ENCODE results near the gene B4GALT3. TPM values are rescaled to one million over a fixed set of nuclear protein-coding genes. Genes with fewer than 3 reads are reported as not detected.

The B4GALT3 gene
- total RNA-seq, 1 donor = 11.4 TPM

DNA sequence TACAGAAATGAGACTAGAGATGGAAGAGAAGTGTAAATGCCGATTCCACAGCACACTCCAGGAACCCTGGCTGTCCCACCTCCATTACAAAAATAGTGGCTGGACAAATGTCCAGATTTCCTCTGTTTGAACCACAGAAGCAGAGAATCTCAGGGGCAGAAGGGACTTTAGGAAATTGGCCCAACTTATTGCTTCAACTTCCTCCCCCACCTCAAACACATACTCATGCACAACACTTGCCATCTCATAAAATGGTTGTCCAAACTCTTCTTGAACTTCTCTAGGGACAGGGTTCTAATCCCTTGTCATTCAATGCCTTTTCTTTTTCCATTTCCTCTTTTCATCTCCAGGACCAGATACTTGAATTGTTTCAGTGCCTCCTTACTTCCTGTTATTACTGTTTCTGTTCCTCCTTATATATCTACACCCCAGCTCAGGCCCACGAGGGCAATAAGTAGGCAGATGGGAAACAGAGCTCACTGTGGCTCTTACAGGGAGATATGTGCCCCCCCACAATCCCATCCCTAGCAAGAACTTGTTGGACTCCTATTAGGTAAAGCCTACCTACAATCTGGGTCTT is 8.5 kb upstream of the B4GALT3 start:
- DNase-seq (ENCODE audit: low read depth) = no peak
- H3K4me3 ChIP-seq (ENCODE audit: low read depth, low read length) = no peak overlapping the region
- TF ChIP-seq CTCF (IDR thresholded peaks at IDR 0.05; ENCODE audit: insufficient read depth, low read length) = no peak

GRCh38 chr1:161185282-161185682 is 8.0 kb upstream of the B4GALT3 start:
- no peak overlapping the region for H3K4me3 ChIP-seq (ENCODE audit: low read depth, low read length)
- no peak for TF ChIP-seq CTCF (IDR thresholded peaks at IDR 0.05; ENCODE audit: insufficient read depth, low read length)
- peak; percentile 76 for DNase-seq (ENCODE audit: low read depth)

DNA sequence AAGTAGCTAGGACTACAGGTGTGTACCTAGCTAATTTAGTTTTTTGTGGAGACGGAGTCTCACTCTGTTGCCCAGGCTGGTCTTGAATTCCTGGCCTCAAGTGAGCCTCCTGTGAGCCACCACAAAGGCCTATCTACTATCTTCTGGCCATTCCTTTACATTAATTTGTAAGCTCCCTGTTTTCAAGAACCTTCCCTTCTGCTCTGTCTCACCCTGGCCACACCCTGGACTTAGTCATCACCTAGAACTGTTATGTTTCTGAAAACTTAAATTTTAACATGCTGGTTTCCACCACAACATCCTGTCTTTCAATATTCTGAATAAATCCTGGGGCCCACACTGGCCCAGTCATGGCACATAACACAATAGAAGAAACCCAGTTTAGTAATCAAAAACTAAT is 4.9 kb upstream of the B4GALT3 start:
- DNase-seq (ENCODE audit: low read depth) = peak; percentile 57
- no peak overlapping the region for H3K4me3 ChIP-seq (ENCODE audit: low read depth, low read length)
- no peak for TF ChIP-seq CTCF (IDR thresholded peaks at IDR 0.05; ENCODE audit: insufficient read depth, low read length)

- peak; percentile 27 for DNase-seq (ENCODE audit: low read depth)
- TF ChIP-seq CTCF (IDR thresholded peaks at IDR 0.05; ENCODE audit: insufficient read depth, low read length) = peak; percentile 36
- no peak overlapping the region for H3K4me3 ChIP-seq (ENCODE audit: low read depth, low read length)
Measured at GRCh38 chr1:161180639-161181038, 3.3 kb upstream of the B4GALT3 start.

GRCh38 chr1:161179698-161180097 is 2.4 kb upstream of the B4GALT3 start:
- H3K4me3 ChIP-seq (ENCODE audit: low read depth, low read length) = no peak overlapping the region
- no peak for TF ChIP-seq CTCF (IDR thresholded peaks at IDR 0.05; ENCODE audit: insufficient read depth, low read length)
- DNase-seq (ENCODE audit: low read depth) = no peak

DNA sequence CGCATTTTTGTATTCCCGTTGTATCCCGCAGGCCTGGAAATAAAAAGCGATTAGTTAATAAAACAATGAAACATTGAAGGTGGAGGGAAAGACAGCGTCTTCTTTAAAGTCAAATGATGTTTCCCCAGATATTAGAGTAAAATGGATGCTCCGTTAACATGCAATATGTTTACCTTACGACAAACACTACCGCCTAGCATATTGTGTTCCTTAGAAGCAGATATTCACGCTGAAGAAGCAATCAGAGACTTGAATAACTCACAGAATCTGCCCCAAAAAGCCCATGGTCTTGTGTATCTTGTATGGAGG is 583 bp upstream of the B4GALT3 start:
- no peak for TF ChIP-seq CTCF (IDR thresholded peaks at IDR 0.05; ENCODE audit: insufficient read depth, low read length)
- H3K4me3 ChIP-seq (ENCODE audit: low read depth, low read length) = no peak overlapping the region
- no peak for DNase-seq (ENCODE audit: low read depth)

- no peak for DNase-seq (ENCODE audit: low read depth)
- H3K4me3 ChIP-seq (ENCODE audit: low read depth, low read length) = peak overlapping the region; percentile 99
- no peak for TF ChIP-seq CTCF (IDR thresholded peaks at IDR 0.05; ENCODE audit: insufficient read depth, low read length)
Measured at GRCh38 chr1:161176468-161177111, 717 bp downstream of the B4GALT3 start.
